Left ventricle myocardium superior (tissue), 1 donor: Measurements from ENCODE around the gene TBRG1. TPM values are rescaled to one million over a fixed set of nuclear protein-coding genes. Genes with fewer than 3 reads are reported as not detected.
A peak's percentile ranks its signal among the peaks of the same experiment; 100 is the strongest.
"Not testable (repeated sequence)": the region's sequence is repeated elsewhere in the genome, so short reads cannot be mapped to it uniquely, and the experiment has no call there.

Source experiments
- ATAC-seq: fragments of 200-7000 bp; cut with Tn5 transposase; one replicate; pipeline ENCODE4 v1.9.1; 2020; ENCODE audit warnings: mild to moderate bottlenecking, moderate library complexity
- DNase-seq: peaks from one replicate; pipeline ENCODE4 v3.0.0-alpha.2; 2020
- intact Hi-C: fragments of 100-400 bp; cut with micrococcal nuclease; formaldehyde crosslinking; loops from one replicate; pipeline ENCODE4 v1.11.0; 2022
- long read RNA-seq: library from polyadenylated mRNA; unstranded; transcript quantifications from one replicate; pipeline ENCODE4 v2.0.0, GENCODE V29; 2021
- total RNA-seq: library from RNA; stranded (reverse); fragmentation: NEBNext Ultra II Directional; extraction: Animal tissue kit (Norgen Biotek cat#: 25700); gene quantifications from one replicate; pipeline ENCODE4 v1.2.1, GENCODE V29; 2021
- donor health status: DM: no; HTN: yes; CAD: no; lungs with severe emphysema.

TBRG1 gene, protein sequence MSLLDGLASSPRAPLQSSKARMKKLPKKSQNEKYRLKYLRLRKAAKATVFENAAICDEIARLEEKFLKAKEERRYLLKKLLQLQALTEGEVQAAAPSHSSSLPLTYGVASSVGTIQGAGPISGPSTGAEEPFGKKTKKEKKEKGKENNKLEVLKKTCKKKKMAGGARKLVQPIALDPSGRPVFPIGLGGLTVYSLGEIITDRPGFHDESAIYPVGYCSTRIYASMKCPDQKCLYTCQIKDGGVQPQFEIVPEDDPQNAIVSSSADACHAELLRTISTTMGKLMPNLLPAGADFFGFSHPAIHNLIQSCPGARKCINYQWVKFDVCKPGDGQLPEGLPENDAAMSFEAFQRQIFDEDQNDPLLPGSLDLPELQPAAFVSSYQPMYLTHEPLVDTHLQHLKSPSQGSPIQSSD
- 20.6 TPM for total RNA-seq
- long read RNA-seq, full-length matches to known transcripts: 25 of 40 reads
- long read RNA-seq, partial matches to known transcripts: 5 of 40 reads
- long read RNA-seq, other reads (novel, unspliced or antisense): 10 of 40 reads

DNA sequence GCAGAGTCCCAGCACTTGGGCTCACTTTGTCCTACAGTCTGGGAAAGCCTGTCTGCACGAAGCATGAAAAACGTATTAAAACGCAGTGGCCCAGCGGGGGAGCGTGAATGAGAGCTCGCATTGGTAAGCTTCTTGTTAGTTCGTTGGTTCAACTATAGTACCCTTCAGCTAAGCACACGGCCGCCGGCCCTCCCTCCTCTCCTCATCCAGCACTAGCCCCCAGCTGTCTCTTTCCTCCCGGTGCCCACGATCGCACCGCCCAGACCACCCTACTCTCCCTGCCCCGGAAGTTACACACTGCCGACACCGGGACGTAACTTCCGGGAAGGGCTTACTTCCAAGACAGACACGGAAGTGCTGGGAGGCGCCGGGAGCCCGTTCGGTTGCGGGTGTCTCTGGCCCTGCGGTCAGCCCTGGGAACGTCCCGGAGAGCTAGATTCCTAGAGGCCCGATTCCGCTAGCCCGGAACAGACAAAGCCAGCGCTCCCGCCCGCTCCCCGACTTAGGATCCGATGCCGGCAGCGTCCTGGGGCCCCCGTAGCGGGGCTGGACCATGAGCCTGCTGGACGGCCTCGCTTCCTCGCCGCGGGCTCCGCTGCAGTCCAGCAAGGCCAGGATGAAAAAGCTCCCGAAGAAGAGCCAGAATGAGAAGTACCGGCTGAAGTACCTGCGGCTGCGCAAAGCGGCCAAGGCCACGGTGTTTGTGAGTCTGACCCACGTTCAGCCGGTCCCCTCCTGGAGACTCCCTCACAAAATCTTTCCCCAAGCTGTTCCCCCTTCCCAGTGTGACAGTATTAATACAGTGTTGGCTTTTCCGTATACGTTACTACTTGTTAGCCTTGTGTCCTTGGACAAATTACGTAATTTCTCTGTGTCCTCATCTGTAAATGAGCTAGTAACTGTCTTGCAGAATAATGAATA lies at the start of gene TBRG1:
TBRG1 (plus strand) TSS at position 334 of the 921 bp plus-strand sequence; CDS start at position 554, 220 bp downstream.
- DNase-seq (peak; percentile 91), ATAC-seq (peak; percentile 100)
- intact Hi-C loops: no loop called here

DNA sequence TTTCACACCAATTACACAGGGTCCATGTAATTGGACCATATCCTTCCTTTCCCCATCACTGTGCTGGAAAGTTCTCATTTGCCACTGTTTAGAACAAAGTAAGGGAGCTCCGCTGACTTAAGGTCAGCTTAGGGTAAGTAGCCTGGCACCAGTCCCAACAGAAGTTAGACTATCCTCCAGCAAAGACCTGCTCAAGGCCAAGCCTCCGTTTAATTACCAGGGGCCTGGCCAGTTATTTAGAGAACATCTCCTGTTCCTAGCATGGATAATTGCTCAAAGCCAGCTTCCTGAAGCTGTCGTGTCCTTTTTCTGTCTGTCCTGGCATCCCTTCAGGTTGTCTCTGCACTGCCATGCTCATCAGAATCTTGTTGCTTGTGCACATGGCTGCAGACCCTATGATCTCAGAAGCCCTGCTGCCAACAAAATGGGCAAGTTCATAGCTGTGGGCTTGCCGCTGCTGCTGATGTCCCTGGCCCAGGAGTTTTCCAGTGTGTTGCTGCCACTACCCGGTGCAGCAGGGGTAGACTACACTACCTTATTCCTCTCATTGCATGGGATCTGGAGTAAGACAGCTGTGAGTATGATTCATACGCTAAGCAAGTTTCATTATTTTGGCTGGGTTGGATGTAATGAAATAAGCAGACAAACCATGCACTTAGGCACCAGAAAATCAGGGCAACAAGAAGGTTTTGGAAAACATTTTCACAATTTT lies 44.8 kb upstream of the TBRG1 start:
- DNase-seq (no peak), ATAC-seq (peak; percentile 73)
- intact Hi-C loops: no loop called here

DNA sequence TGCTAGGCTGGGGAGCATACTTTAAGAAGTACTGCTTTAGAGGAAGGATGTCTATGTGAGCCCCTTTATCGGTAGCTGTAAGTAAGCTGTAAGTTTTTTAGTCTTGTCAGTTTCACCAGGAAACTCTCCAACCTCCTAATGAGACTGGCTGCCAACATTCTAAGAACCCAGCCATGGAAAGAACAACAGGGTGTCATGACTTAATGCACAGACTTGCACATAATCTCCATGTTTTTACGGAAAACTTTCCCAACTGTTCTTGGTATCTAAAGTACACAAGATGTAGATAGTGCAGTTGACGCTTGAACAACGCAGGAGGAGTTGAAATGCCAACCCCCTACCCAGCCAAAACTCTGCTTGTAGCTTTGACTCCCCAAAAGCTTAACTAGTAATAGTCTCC lies 43.9 kb upstream of the TBRG1 start:
- ATAC-seq: no peak
- DNase-seq: no peak
- intact Hi-C loops: no loop called here

DNA sequence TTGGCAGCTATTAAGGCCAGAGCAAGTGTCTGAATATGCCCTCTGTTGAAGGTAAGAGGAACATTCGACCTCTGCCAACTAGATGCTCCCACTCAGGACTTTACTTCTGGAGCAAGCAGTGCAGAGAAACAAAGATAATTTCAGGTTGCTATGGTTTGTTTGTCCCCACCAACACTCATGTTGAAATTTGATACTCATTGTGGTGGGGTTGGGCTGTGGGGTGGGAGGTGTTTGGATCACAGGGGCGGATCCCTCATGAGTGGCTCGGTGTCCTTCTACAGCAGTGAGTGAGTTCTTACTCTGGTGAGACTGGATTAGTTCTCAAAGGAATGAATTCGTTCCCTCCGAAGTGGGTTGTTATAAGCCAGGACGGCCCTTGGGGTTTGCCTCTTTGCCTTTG lies 40.8 kb upstream of the TBRG1 start:
- ATAC-seq (no peak), DNase-seq (no peak)
- intact Hi-C loops: loop anchor here (2.0 to 10.0 kb wide), 2 partner anchors 167 to 507 kb away; no protein-coding TSS in a partner anchor

DNA sequence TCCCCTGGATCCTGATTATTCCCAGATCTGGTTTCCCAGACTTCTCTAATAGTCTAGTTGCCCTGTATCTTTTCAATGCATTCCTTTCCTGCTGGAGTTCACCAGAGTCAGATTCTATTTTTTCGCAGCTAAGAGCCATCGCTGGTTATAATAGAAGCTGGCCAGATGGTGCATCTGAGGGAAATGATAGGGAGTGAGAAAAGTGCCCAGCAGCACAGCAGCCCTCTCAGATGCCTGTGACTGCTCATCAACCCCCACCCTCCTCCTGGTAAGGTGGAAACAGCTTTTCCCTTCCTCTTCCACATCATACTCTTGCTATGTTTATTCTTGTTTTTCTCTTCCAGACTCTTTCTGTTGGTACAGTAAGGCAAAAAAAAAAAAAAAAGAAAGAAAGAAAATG lies 40.1 kb upstream of the TBRG1 start:
- ATAC-seq (no peak), DNase-seq (no peak)
- intact Hi-C loops: loop anchor here (2.0 to 10.0 kb wide), 2 partner anchors 168 to 508 kb away; no protein-coding TSS in a partner anchor

DNA sequence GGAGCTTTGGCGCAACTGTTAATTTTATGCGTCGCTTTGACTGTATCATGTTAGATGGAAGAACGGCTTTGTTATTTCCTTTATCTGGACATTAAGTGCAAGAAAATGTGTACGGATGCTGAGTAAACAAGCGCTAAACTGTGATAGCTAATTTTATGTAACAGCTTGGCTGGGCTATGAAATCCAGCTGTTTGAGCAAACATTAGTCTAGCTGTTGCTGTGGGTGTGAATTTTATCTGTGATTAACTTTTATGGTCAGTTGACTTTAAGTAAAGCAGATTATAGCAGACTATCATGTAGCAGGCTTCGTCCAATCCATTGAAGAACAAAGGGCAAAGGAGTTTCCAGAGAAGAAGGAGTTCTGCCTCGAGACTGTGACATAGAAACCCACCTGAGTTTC lies 38.9 kb upstream of the TBRG1 start:
- intact Hi-C loops: loop anchor here (2.0 to 10.0 kb wide), 2 partner anchors 169 to 509 kb away; no protein-coding TSS in a partner anchor
- no peak for ATAC-seq
- no peak for DNase-seq

DNA sequence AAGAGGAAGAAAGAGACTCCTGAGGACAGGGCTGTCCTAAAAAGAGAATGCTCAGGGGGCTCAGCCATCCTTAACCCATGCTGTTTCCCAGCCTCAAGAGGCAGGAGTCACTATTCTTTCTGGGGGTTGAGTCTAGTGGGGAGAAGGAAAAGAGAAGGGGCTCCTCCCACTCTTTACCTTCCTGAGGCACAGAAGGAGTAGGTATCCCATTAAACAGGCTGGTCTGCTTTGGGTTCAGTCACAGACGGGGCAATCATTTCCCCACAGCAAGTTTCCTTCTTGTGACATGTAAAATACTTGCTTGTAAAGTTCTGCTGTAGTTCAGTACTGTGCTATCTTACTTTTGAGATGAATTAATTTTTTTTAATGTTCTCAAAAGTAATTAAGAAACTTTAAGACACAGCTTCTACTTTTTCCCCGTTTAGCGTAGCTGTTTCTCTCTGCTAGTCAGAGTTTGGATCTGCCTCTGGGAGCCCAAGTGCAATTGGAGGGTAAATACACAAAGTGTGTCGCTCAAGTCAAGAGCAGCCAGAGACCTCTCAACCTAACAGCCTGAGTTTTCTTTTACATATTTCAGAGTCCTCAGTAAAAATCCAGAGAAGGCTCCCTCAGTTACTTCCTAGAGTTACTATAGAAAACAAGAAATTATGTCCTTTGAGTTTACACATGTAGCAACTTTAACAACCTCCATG lies 37.8 kb upstream of the TBRG1 start:
- intact Hi-C loops: loop anchor here (10.0 kb wide), 1 partner anchor 510 kb away; no protein-coding TSS in a partner anchor
- no peak for DNase-seq

DNA sequence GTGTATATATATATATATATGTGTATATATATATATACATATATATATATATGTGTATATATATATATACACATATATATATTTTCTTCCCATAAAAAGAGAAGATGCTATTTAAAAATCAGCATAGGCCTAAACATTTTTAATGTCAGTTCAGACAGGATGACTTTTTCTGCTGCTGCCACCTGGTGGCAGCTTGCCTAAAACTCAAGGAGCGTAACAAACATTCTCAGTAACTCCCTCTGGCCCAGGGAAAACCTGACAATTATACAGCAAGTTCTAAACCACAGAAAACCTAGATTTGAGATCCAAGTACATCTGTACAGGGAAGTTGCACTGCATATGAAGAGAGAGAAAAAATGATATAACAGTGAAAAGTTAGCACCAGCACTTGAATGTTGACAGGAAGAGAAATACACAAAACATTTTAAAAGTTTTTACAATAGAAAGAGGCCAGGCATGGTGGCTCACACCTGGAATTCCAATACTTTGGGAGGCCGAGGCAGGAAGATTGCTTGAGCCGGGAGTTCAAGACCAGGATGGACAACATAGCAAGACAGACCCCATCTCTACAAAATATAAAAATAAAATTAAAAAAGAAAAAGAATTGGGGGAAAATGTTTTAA lies 36.3 kb upstream of the TBRG1 start:
- ATAC-seq (no peak), DNase-seq (peak; percentile 76)
- intact Hi-C loops: loop anchor here (10.0 kb wide), 1 partner anchor 512 kb away; no protein-coding TSS in a partner anchor

More for the DNA sequence above, 37.8 kb upstream of the TBRG1 start:
- ATAC-seq: no peak

DNA sequence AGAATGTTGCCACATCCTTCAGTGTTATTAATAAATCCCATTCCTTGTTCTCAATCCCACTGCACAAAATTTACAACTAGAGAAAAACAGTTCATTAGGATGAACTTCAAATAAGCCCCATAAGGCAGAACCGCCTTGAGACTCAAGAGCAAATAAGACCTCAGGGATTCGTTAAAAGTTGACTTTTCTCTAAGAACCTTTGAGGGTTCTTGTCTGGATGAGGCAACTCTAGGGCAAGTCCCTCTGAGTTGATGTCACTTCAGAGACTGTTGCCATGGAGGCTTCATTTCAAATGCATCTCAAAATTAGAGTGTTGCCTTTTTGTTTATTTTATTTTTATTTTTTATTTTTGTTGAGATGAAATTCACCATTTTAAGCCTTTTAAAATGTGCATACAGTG lies 31.2 kb upstream of the TBRG1 start:
- DNase-seq: no peak
- no peak for ATAC-seq
- intact Hi-C loops: no loop called here

DNA sequence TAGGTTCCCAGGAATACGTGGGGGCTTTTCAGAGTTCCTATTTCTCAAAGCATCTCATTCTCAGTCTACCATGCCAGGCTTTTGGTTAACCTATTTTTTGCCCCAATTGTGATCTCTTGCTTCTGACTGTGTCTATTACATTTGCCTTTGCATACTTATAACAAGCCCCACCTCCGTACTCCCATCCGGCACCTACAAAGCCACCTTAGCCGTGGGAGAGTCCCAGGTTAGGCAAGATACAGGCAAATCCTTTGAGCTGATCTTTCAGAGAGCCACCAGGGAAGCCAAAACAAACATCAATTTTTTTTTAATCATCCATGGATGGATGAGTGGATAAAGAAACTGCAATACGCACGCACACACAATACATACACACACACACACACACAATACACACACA lies 30.0 kb upstream of the TBRG1 start:
- no peak for DNase-seq
- no peak for ATAC-seq
- intact Hi-C loops: no loop called here

DNA sequence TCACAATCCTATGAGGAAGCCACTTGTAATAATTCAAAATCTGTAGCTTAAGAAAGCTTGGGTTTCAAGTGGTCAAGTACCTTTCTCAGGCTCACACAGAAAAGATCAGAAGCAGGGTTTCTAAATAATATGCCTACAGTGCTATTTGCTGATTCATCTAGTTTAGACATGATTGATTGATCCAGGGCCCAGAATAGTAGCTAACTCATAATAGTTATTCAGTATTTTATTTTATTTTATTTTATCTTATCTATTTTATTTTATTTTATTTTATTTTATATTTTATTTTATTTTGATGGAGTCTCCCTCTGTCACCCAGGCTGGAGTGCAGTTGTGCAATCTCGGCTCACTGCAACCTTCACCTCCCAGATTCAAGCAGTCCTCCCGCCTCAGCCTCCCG lies 27.4 kb upstream of the TBRG1 start:
- intact Hi-C loops: no loop called here

DNA sequence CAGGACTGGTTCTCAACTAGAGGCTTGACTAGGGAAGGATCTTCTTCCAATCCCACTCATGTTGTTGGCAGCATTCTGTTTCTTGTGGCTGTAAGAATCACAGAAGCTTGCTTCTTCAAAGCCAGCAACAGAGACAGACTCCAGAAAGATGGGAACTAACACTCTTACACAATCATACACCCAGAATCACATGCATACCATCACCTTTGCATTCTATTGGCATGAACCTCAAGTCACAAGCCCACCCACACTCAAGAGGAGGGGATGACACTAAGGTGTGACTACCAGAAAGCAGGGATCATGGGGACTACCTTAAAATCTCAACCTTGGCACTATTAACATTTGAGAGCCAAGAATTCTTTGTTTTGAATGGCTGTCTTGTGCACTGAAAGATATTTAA lies 25.0 kb upstream of the TBRG1 start:
- DNase-seq (no peak), ATAC-seq (no peak)
- intact Hi-C loops: no loop called here

More for the DNA sequence above, 27.4 kb upstream of the TBRG1 start:
- no peak for ATAC-seq
- no peak for DNase-seq

DNA sequence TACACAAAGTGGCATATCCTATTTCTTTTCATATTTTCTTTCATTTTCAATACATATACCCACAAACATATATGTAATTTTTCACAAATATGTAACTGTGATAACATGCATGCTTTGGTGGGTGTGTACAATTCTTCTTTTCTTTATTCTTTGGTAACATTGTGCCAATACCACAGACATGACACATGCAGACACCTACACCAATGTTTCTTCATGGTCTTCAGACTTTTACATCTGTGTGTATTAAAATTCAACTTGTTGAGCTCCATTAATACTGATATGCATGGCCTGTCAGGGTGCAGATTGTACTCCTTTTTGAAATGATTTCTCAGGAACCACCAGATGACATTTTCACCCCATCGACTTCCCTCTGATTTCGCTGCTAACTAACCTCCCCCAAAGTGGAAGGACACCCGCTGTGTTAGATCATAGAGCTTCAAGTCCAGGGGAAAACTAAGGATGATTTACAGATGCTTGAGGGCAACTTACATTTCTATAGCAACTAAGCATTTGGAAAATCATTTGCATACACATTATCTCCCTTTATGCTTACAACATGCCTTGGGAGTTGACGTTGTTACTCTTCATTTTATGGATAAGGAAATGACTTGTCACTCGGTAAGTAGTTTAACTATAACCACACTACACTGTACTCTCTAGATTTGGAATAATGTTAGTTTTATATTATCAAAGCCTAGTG lies 21.9 kb upstream of the TBRG1 start:
- intact Hi-C loops: no loop called here
- no peak for ATAC-seq
- no peak for DNase-seq

DNA sequence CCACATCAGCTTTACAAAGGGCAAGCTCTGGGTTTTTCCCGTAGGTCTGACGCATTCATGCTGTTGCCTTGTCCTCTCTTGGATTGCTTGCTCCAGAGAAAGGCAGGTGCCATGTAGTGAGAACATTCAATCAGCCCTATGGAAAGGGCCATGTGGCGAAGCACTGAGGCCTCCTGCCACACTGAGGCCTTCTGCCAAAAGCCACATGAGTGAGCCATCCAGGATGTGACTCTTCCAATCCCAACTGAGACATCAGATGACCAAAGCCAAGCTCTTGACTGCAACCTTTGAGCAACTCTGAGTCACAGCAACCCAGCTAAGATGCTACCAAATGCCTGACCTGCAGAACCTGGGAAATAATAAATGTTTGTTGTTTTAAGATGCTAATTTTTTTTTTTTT lies 20.5 kb upstream of the TBRG1 start:
- ATAC-seq (no peak), DNase-seq (no peak)
- intact Hi-C loops: no loop called here

DNA sequence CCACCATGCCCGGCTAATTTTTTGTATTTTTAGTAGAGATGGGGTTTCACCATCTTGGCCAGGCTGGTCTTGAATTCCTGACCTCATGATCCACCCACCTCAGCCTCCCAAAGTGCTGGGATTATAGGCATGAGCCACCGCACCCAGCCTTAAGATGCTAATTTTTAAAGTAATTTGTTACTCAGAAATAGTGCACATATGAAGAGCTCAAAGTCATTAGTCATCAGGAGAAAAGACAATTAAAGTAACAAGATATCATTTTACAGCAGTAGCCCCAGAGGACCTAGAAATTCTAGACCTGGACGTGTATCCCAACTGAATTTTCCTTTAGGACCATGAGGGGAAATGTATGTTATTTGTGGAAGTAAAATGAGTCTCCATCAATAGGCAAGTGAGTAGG lies 19.9 kb upstream of the TBRG1 start:
- ATAC-seq, DNase-seq, intact Hi-C loops: not testable (repeated sequence)

DNA sequence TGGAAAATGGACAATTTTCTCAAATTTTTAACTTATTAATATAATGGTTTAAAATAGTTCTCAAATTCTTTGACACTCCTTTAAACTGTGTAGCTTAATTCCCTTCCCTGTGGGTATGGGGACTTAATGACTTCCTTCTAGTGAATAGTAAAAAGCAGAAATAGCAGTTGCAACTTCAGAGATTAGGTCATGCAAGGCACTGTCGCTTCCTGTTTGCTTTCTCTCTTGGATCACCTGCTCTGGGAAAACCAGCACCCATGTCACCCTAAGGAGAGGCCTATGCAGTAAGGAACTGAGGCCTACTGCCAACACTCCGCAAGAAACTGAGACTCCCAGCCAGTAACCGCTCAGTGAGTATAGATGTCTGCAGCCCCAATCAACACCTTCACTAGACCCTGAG lies 16.9 kb upstream of the TBRG1 start:
- ATAC-seq: no peak
- no peak for DNase-seq
- intact Hi-C loops: no loop called here

DNA sequence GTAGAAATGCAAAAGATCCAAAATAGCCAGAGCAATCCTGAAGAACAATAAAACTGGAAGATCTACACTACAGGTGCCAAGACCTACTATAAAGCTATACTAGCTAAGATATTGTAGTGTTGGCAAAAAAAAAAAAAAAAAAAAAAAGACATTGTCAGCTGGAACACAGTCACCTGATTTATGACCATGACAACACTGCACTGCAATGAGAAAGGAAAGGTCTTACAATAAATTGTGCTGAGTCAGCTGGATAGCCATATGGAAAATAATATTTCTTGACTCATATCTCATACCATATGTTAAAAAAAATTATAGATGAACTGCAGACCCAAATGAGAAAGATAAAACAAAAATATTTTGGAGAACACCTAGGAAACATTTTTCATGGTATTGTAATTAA lies 14.5 kb upstream of the TBRG1 start:
- no peak for ATAC-seq

More for the DNA sequence above, 14.5 kb upstream of the TBRG1 start:
- intact Hi-C loops: no loop called here
- DNase-seq: no peak
